Fibroblast of mammary gland (primary cell): ENCODE data around the gene REXO1.
A peak's percentile ranks its signal among the peaks of the same experiment; 100 is the strongest.

Experiments used
- DNase-seq: peaks from one replicate; pipeline ENCODE4 v3.0.0-alpha.2; 2010; ENCODE audit warnings: low read depth
- H3K4me3 ChIP-seq: 2 replicates; pipeline ENCODE4 v1.5.1; 2011; ENCODE audit warnings: low read depth, mild to moderate bottlenecking, low read length, moderate library complexity; ENCODE audit not compliant: control insufficient read depth
- CTCF ChIP-seq: conservative IDR thresholded peaks from 2 replicates; pipeline ENCODE4 v1.5.1; 2011; ENCODE audit warnings: low read depth, low read length, inconsistent platforms; ENCODE audit not compliant: control insufficient read depth, insufficient read depth

The REXO1 gene

GRCh38 chr19:1814391-1814790 is 33.9 kb downstream of the REXO1 start:
- no peak for TF ChIP-seq CTCF
- no peak overlapping the region for H3K4me3 ChIP-seq
- DNase-seq, result no peak

- no peak for TF ChIP-seq CTCF
- no peak for DNase-seq
- peak overlapping the region; percentile 54 for H3K4me3 ChIP-seq
Observed at GRCh38 chr19:1813192-1814182, 34.8 kb downstream of the REXO1 start.

- peak; percentile 57 for TF ChIP-seq CTCF
Observed at GRCh38 chr19:1812426-1813191, 35.7 kb downstream of the REXO1 start.

DNA sequence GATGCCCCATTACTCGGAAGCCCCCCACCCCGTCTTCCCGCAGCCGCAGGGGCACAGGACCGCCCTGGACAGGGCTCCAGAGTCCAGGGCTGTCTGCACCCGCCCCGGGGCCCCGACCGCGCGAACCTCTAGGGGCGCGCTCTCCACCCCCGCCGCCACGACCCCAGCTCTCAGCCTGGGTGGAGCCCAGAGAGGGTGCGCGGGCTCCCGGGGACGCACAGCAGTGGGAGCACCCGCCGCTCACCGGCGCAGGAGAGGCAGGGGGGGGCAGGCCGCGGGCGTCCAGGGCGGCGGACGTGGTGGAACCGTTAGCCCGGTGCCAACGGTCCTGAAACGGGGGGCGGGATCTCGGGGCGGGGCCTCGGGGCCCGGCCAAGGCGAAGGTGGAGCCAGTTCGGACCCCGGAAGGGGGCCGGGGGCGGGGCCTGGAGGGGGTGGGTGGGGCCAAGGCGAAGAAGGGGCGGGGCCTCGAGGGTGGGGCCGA is 36.3 kb downstream of the REXO1 start, which contains the start of gene ATP8B3:
TSS of gene ATP8B3 (minus strand) at position 335 of the 484 bp plus-strand sequence. CDS start 540 bp downstream, outside the sequence.
- no peak for DNase-seq
- H3K4me3 ChIP-seq, result peak within 1 kb of the TSS; percentile 54
- no peak for TF ChIP-seq CTCF

More at GRCh38 chr19:1812426-1813191, 35.7 kb downstream of the REXO1 start:
- peak; percentile 90 for DNase-seq
- H3K4me3 ChIP-seq, result peak overlapping the region; percentile 54

- peak overlapping the region; percentile 44 for H3K4me3 ChIP-seq
- peak; percentile 72 for DNase-seq
- no peak for TF ChIP-seq CTCF
Observed at GRCh38 chr19:1811472-1811894, 36.8 kb downstream of the REXO1 start.

GRCh38 chr19:1810439-1811160 is 37.7 kb downstream of the REXO1 start:
- DNase-seq, result no peak
- H3K4me3 ChIP-seq, result no peak overlapping the region
- TF ChIP-seq CTCF, result no peak
